CD14-positive monocyte (primary cell): Measurements from ENCODE around the gene MAPK4. TPM values are rescaled to one million over a fixed set of nuclear protein-coding genes. Genes with fewer than 3 reads are reported as not detected.

ENCODE experiments used
- DNase-seq, 3 donors: peaks; one replicate each; pipeline ENCODE4 v3.0.0-alpha.2; 2011 to 2022
- H2AFZ ChIP-seq: 2 replicates; pipeline ENCODE4 v1.6.0; 2012; ENCODE audit warnings: mild to moderate bottlenecking, low read depth, low read length, inconsistent platforms; ENCODE audit not compliant: insufficient read depth, poor library complexity, severe bottlenecking
- H3K27ac ChIP-seq, 2 donors: 1 replicate in 1 of 2; 2 replicates in 1 of 2; pipeline ENCODE4 v1.5.1; 2012 to 2013; ENCODE audit warnings: low read length in 2 of 2, control low read depth in 1 of 2, inconsistent platforms in 1 of 2, low read depth in 1 of 2, mild to moderate bottlenecking in 1 of 2
- H3K27me3 ChIP-seq, 2 donors: one replicate each; pipeline versions ENCODE4 v1.6.0 to v1.6.1; 2011 to 2013; ENCODE audit warnings: low read length in 2 of 2; ENCODE audit not compliant: control insufficient read depth in 2 of 2, insufficient read depth in 2 of 2
- H3K36me3 ChIP-seq, 2 donors: replicated peaks in 1 of 2; 1 replicate in 1 of 2; 2 replicates in 1 of 2; pipeline versions ENCODE4 v1.5.1 to v1.6.1; 2012 to 2013; ENCODE audit warnings: low read length in 2 of 2, control low read depth in 1 of 2, inconsistent platforms in 1 of 2, mild to moderate bottlenecking in 1 of 2; ENCODE audit not compliant: insufficient read depth in 2 of 2, control insufficient read depth in 1 of 2
- H3K4me1 ChIP-seq, 2 donors: 1 replicate in 1 of 2; 2 replicates in 1 of 2; pipeline versions ENCODE4 v1.5.1 to v1.6.1; 2012 to 2013; ENCODE audit warnings: low read length in 2 of 2, control low read depth in 1 of 2, inconsistent platforms in 1 of 2, mild to moderate bottlenecking in 1 of 2, moderate library complexity in 1 of 2; ENCODE audit not compliant: insufficient read depth in 2 of 2, control insufficient read depth in 1 of 2
- H3K4me2 ChIP-seq: replicated peaks from 2 replicates; pipeline ENCODE3; 2012; ENCODE audit warnings: low read length, moderate library complexity, mild to moderate bottlenecking; ENCODE audit not compliant: poor library complexity, severe bottlenecking; ENCODE audit errors: extremely low read depth
- H3K4me3 ChIP-seq, 3 experiments: fragments of 200-600 bp in 1 of 3; sonication (generic) in 1 of 3; replicated peaks in 1 of 3; 1 replicate in 2 of 3; 2 replicates in 1 of 3; pipeline ENCODE4 v1.5.1; 2011 to 2013; ENCODE audit warnings: low read length in 3 of 3, mild to moderate bottlenecking in 3 of 3, control low read depth in 2 of 3, low read depth in 2 of 3, inconsistent platforms in 1 of 3, moderate library complexity in 1 of 3
- H3K79me2 ChIP-seq: 2 replicates; pipeline ENCODE4 v1.6.0; 2012; ENCODE audit warnings: mild to moderate bottlenecking, control low read depth, inconsistent platforms, low read length, moderate library complexity; ENCODE audit not compliant: insufficient read depth
- H3K9ac ChIP-seq: 2 replicates; pipeline ENCODE4 v1.6.0; 2017; ENCODE audit warnings: low read length, mild to moderate bottlenecking; ENCODE audit not compliant: insufficient read depth, poor library complexity, severe bottlenecking
- H3K9me3 ChIP-seq, 2 donors: replicated peaks in 1 of 2; 1 replicate in 1 of 2; 2 replicates in 1 of 2; pipeline versions ENCODE4 v1.5.1 to v1.6.1; 2012 to 2013; ENCODE audit warnings: low read length in 2 of 2, control low read depth in 1 of 2; ENCODE audit not compliant: control insufficient read depth in 1 of 2, insufficient read depth in 1 of 2
- H4K20me1 ChIP-seq: 2 replicates; pipeline ENCODE4 v1.6.0; 2012; ENCODE audit warnings: mild to moderate bottlenecking, low read length, control low read depth, moderate library complexity; ENCODE audit not compliant: insufficient read depth
- H3K27ac Mint-ChIP-seq, 7 donors: one replicate each; pipeline ENCODE4 v1.8.0; 2020; ENCODE audit warnings: mild to moderate bottlenecking in 7 of 7, mixed read lengths in 7 of 7, moderate library complexity in 6 of 7, inconsistent platforms in 2 of 7
- H3K27me3 Mint-ChIP-seq, 3 donors: one replicate each; pipeline ENCODE4 v1.8.0; 2021 to 2022; ENCODE audit warnings: low read depth in 3 of 3, mild to moderate bottlenecking in 3 of 3, mixed read lengths in 3 of 3, moderate library complexity in 3 of 3, inconsistent platforms in 1 of 3
- H3K36me3 Mint-ChIP-seq, 2 donors: one replicate each; pipeline ENCODE4 v1.8.0; 2020; ENCODE audit warnings: mixed read lengths in 2 of 2, inconsistent platforms in 1 of 2, mild to moderate bottlenecking in 1 of 2
- H3K4me1 Mint-ChIP-seq: one replicate; pipeline ENCODE4 v1.8.0; 2020; ENCODE audit warnings: mild to moderate bottlenecking, mixed read lengths
- H3K4me3 Mint-ChIP-seq, 2 donors: one replicate each; pipeline ENCODE4 v1.8.0; 2020; ENCODE audit warnings: mild to moderate bottlenecking in 2 of 2, mixed read lengths in 2 of 2, moderate library complexity in 1 of 2
- H3K9me3 Mint-ChIP-seq, 7 donors: one replicate each; pipeline ENCODE4 v1.8.0; 2020 to 2022; ENCODE audit warnings: mixed read lengths in 7 of 7, mild to moderate bottlenecking in 6 of 7, moderate library complexity in 6 of 7, inconsistent platforms in 2 of 7
- WGBS: methylation state at CpG from one replicate; pipeline ENCODE4 v1.1.5; 2013; ENCODE audit warnings: missing lambda C conversion rate; ENCODE audit not compliant: insufficient coverage; 5-methylcytosine and 5-hydroxymethylcytosine counted together
- intact Hi-C, 2 donors: fragments of 100-400 bp; cut with micrococcal nuclease; formaldehyde crosslinking; loops; one replicate each; pipeline versions ENCODE4 v1.15.0 to v1.15.1; 2023
- polyA plus RNA-seq, 3 donors: library from polyadenylated mRNA; depleted of rRNA in 1 of 3; unstranded in 2 of 3; stranded (reverse) in 1 of 3; fragments of 300-500 nt in 2 of 3; fragments of >200 nt in 1 of 3; fragmentation: Illumina TruSeq in 2 of 3; gene quantifications; 1 replicate in 2 of 3; 2 replicates in 1 of 3; pipeline ENCODE4 v1.2.3, GENCODE V29; 2012 to 2021
- TF ChIP-seq, protein P1 (sequence below): fragments of 200-600 bp; IDR thresholded peaks from one replicate; pipeline ENCODE4 v1.8.0; 2022; ENCODE audit warnings: antibody characterized with exemption, mild to moderate bottlenecking

Gene MAPK4
- polyA plus RNA-seq, 3 donors, result not detected

DNA sequence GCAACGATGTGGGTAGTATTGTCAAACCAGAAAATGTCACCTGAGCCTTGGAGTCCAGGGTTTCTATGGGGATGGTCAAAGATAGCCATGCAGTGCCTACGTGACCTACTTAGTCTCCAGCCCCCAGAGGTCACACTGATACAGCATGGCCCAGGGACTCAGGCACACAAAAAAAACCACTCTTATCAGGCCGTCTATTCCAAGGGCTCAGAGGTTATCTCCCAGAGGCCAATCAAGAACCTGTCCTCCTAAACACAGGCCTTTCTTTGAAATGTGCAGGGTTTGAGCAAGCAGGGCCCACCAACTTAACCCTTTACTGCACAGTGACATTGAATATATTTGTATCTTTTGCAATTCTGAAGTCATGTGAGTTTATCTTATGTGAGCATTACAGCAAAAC lies 177.2 kb downstream of the MAPK4 start:
- no peaks in the 10 kb centered on the region for H3K27me3 ChIP-seq
- no peaks in the 10 kb centered on the region for H3K4me1 ChIP-seq
- 67% methylated on average over 2 of the region's 3 CpGs for WGBS
- no peak for DNase-seq
- H3K79me2 ChIP-seq, result no peaks in the 10 kb centered on the region
- Mint-ChIP-seq H3K9me3 (peaks cover 0 to 5% (median 1%) of the 10 kb centered on the region in 7 donors), H3K27me3 (peaks cover 2 to 9% (median 4%) of the 10 kb centered on the region in 3 donors), H3K4me1 (no peaks in the 10 kb centered on the region), H3K4me3 (no peak overlapping the region), H3K36me3 (no peaks in the 10 kb centered on the region), H3K27ac (no peak overlapping the region)
- no peak overlapping the region for H3K4me2 ChIP-seq
- no peaks in the 10 kb centered on the region for H3K36me3 ChIP-seq
- no peaks in the 10 kb centered on the region for H3K9me3 ChIP-seq
- intact Hi-C loops, result no loop called here
- H3K4me3 ChIP-seq, result no peak overlapping the region
- no peak overlapping the region for H3K9ac ChIP-seq
- no peak overlapping the region for H2AFZ ChIP-seq
- H3K27ac ChIP-seq, result no peak overlapping the region
- no peaks in the 10 kb centered on the region for H4K20me1 ChIP-seq
- TF ChIP-seq, protein P1, sequence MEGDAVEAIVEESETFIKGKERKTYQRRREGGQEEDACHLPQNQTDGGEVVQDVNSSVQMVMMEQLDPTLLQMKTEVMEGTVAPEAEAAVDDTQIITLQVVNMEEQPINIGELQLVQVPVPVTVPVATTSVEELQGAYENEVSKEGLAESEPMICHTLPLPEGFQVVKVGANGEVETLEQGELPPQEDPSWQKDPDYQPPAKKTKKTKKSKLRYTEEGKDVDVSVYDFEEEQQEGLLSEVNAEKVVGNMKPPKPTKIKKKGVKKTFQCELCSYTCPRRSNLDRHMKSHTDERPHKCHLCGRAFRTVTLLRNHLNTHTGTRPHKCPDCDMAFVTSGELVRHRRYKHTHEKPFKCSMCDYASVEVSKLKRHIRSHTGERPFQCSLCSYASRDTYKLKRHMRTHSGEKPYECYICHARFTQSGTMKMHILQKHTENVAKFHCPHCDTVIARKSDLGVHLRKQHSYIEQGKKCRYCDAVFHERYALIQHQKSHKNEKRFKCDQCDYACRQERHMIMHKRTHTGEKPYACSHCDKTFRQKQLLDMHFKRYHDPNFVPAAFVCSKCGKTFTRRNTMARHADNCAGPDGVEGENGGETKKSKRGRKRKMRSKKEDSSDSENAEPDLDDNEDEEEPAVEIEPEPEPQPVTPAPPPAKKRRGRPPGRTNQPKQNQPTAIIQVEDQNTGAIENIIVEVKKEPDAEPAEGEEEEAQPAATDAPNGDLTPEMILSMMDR, result no peak

DNA sequence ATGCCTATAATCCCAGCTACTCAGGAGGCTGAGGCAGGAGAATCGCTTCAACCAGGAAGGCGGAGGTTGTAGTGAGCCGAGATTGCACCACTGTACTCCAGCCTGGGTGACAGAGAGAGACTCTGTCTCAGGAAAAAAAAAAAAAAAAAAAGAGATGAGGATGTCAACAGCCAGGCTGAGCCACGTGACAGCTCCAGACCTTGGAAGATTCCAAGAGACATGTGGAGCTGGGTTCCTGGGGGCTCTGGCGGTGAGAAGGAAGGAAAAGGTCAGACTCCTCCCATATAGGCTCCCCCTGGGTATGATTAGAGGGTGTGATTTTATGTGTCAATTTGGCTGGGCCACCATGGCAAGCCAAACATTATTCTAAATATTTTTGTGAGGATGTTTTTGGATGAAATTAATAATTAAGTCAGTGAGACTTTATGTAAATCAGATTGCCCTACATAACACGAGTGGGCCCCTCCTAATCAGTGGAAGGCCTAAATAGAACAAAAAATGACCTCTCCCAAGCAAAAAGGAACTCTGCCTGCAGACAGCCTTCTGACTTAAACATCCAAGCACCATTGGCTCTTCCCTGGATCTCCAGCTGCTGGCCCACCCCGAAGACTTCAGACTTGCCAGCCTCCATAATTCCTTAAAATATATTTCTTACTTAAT lies 178.3 kb downstream of the MAPK4 start:
- Mint-ChIP-seq H3K4me3 (no peak overlapping the region), H3K27me3 (peaks cover 2 to 9% (median 2%) of the 10 kb centered on the region in 3 donors), H3K27ac (peak overlapping the region in 1 of 7 donors; percentile 45), H3K9me3 (peaks cover 0 to 11% (median 6%) of the 10 kb centered on the region in 7 donors), H3K36me3 (no peaks in the 10 kb centered on the region), H3K4me1 (no peaks in the 10 kb centered on the region)
- no peak for DNase-seq
- WGBS, result 84% methylated on average over 4 of the region's 7 CpGs
- Histone ChIP-seq H3K79me2 (no peaks in the 10 kb centered on the region), H3K4me3 (no peak overlapping the region), H3K4me1 (no peaks in the 10 kb centered on the region), H3K4me2 (no peak overlapping the region), H3K36me3 (no peaks in the 10 kb centered on the region), H3K27ac (no peak overlapping the region), H3K9me3 (peaks cover 0 to 4% of the 10 kb centered on the region in 2 donors), H3K9ac (no peak overlapping the region), H2AFZ (no peak overlapping the region), H3K27me3 (no peaks in the 10 kb centered on the region), H4K20me1 (no peaks in the 10 kb centered on the region)
- TF ChIP-seq, protein P1, result no peak
- intact Hi-C loops, result no loop called here
